ENCODE measurements around the gene COPZ1. TPM values are rescaled to one million over a fixed set of nuclear protein-coding genes. Genes with fewer than 3 reads are reported as not detected.

COPZ1 gene
- total RNA-seq, 1 donor from 2014 or later: 137 TPM

- peak overlapping the region; percentile 89 for H3K4me3 Mint-ChIP-seq
- no peaks in the 10 kb centered on the region for H3K27me3 Mint-ChIP-seq (ENCODE audit: low read depth)
- no peaks in the 10 kb centered on the region for H3K36me3 Mint-ChIP-seq
- DNase-seq (ENCODE audit: low spot score in 2 of 2, unreplicated experiment in 2 of 2): no peak
- no peaks in the 10 kb centered on the region for H3K9me3 Mint-ChIP-seq
- H3K4me1 Mint-ChIP-seq: peaks cover 62% of the 10 kb centered on the region
- peak overlapping the region; percentile 92 for H3K27ac Mint-ChIP-seq
- no peak for TF ChIP-seq CTCF (IDR thresholded peaks at IDR 0.05; ENCODE audit: unreplicated experiment)
These were observed 64.8 kb downstream of the COPZ1 start for GRCh38 chr12:54389607-54390175.

- H3K9me3 Mint-ChIP-seq: no peaks in the 10 kb centered on the region
- no peaks in the 10 kb centered on the region for H3K27me3 Mint-ChIP-seq (ENCODE audit: low read depth)
- no peaks in the 10 kb centered on the region for H3K36me3 Mint-ChIP-seq
- DNase-seq (ENCODE audit: low spot score in 2 of 2, unreplicated experiment in 2 of 2): no peak
- peak overlapping the region; percentile 89 for H3K4me3 Mint-ChIP-seq
- TF ChIP-seq CTCF (IDR thresholded peaks at IDR 0.05; ENCODE audit: unreplicated experiment): no peak
- H3K4me1 Mint-ChIP-seq: peaks cover 57% of the 10 kb centered on the region
- H3K27ac Mint-ChIP-seq: no peak overlapping the region
These were observed 65.3 kb downstream of the COPZ1 start for GRCh38 chr12:54390176-54390667.

- Mint-ChIP-seq H3K9me3 (no peaks in the 10 kb centered on the region), H3K4me1 (peaks cover 52% of the 10 kb centered on the region), H3K27me3 (ENCODE audit: low read depth) (no peaks in the 10 kb centered on the region), H3K36me3 (no peaks in the 10 kb centered on the region), H3K4me3 (peak overlapping the region; percentile 89), H3K27ac (peak overlapping the region; percentile 80)
- TF ChIP-seq CTCF (IDR thresholded peaks at IDR 0.05; ENCODE audit: unreplicated experiment): no peak
- DNase-seq (ENCODE audit: low spot score in 2 of 2, unreplicated experiment in 2 of 2): peak; percentile 57 to 68
These were observed 66.0 kb downstream of the COPZ1 start for GRCh38 chr12:54390668-54391551.

- Mint-ChIP-seq H3K9me3 (no peaks in the 10 kb centered on the region), H3K27ac (peak overlapping the region; percentile 67), H3K4me3 (peak overlapping the region; percentile 61), H3K27me3 (ENCODE audit: low read depth) (no peaks in the 10 kb centered on the region), H3K4me1 (peaks cover 36% of the 10 kb centered on the region), H3K36me3 (peaks cover 8% of the 10 kb centered on the region)
- TF ChIP-seq CTCF (IDR thresholded peaks at IDR 0.05; ENCODE audit: unreplicated experiment): no peak
- no peak for DNase-seq (ENCODE audit: low spot score in 2 of 2, unreplicated experiment in 2 of 2)
These were observed 67.7 kb downstream of the COPZ1 start for GRCh38 chr12:54392485-54393206.

GRCh38 chr12:54393207-54393609 lies 68.3 kb downstream of the COPZ1 start:
- peak overlapping the region; percentile 61 for H3K4me3 Mint-ChIP-seq
- H3K4me1 Mint-ChIP-seq: peaks cover 31% of the 10 kb centered on the region
- no peaks in the 10 kb centered on the region for H3K9me3 Mint-ChIP-seq
- no peak overlapping the region for H3K27ac Mint-ChIP-seq
- no peak for DNase-seq (ENCODE audit: low spot score in 2 of 2, unreplicated experiment in 2 of 2)
- no peak for TF ChIP-seq CTCF (IDR thresholded peaks at IDR 0.05; ENCODE audit: unreplicated experiment)
- peaks cover 11% of the 10 kb centered on the region for H3K36me3 Mint-ChIP-seq
- H3K27me3 Mint-ChIP-seq (ENCODE audit: low read depth): no peaks in the 10 kb centered on the region
